Liver (tissue), 9 donors: Measurements from ENCODE around the gene OR10J4. TPM values are rescaled to one million over a fixed set of nuclear protein-coding genes. Genes with fewer than 3 reads are reported as not detected.

Experiments used
- DNase-seq: peaks from one replicate; pipeline ENCODE4 v3.0.0-alpha.2; 2017; ENCODE audit warnings: low spot score
- H3K27ac ChIP-seq, 2 donors: one replicate each; pipeline ENCODE4 v1.7.0; 2013; ENCODE audit warnings: inconsistent platforms in 2 of 2, low read length in 2 of 2, control low read depth in 1 of 2, low read depth in 1 of 2, mild to moderate bottlenecking in 1 of 2
- H3K27me3 ChIP-seq, 4 donors: one replicate each; pipeline versions ENCODE4 v1.6.1 to v1.7.0; 2013; ENCODE audit warnings: low read length in 3 of 4, inconsistent platforms in 1 of 4, mild to moderate bottlenecking in 1 of 4, moderate library complexity in 1 of 4; ENCODE audit not compliant: control insufficient read depth in 4 of 4, insufficient read depth in 4 of 4
- H3K36me3 ChIP-seq, 4 donors: one replicate each; pipeline versions ENCODE4 v1.6.1 to v1.7.0; 2013; ENCODE audit warnings: low read length in 3 of 4, mild to moderate bottlenecking in 3 of 4, low read depth in 1 of 4, moderate library complexity in 1 of 4; ENCODE audit not compliant: control insufficient read depth in 4 of 4, insufficient read depth in 3 of 4
- H3K4me1 ChIP-seq, 4 donors: one replicate each; pipeline versions ENCODE4 v1.6.1 to v1.7.0; 2013; ENCODE audit warnings: low read length in 3 of 4, mild to moderate bottlenecking in 3 of 4, moderate library complexity in 1 of 4; ENCODE audit not compliant: control insufficient read depth in 4 of 4, insufficient read depth in 4 of 4
- H3K4me3 ChIP-seq, 3 donors: one replicate each; pipeline versions ENCODE4 v1.6.1 to v1.7.0; 2013; ENCODE audit warnings: low read length in 3 of 3, control low read depth in 1 of 3, low read depth in 1 of 3, mild to moderate bottlenecking in 1 of 3
- H3K9ac ChIP-seq, 2 donors: one replicate each; pipeline ENCODE4 v1.7.0; 2013; ENCODE audit warnings: low read length in 2 of 2, mild to moderate bottlenecking in 2 of 2, moderate library complexity in 2 of 2, control low read depth in 1 of 2, low read depth in 1 of 2
- H3K9me3 ChIP-seq, 4 donors: one replicate each; pipeline versions ENCODE4 v1.6.1 to v1.7.0; 2013; ENCODE audit warnings: low read length in 3 of 4; ENCODE audit not compliant: control insufficient read depth in 4 of 4
- FOXA1 ChIP-seq: IDR thresholded peaks from 2 replicates; pipeline ENCODE4 v1.6.1; 2016; ENCODE audit warnings: antibody characterized with exemption
- HNF4G ChIP-seq: IDR thresholded peaks from 2 replicates; pipeline ENCODE4 v1.6.1; 2016; ENCODE audit warnings: antibody characterized with exemption
- RAD21 ChIP-seq, 2 donors: IDR thresholded peaks; 2 replicates each; pipeline ENCODE4 v1.6.1; 2016; ENCODE audit warnings: antibody characterized with exemption in 2 of 2, mild to moderate bottlenecking in 2 of 2
- RXRA ChIP-seq, 2 donors: IDR thresholded peaks; 2 replicates each; pipeline ENCODE4 v1.6.1; 2017 to 2018; ENCODE audit warnings: antibody characterized with exemption in 2 of 2, mild to moderate bottlenecking in 1 of 2
- SP1 ChIP-seq: IDR thresholded peaks from 2 replicates; pipeline ENCODE4 v1.6.1; 2018; ENCODE audit warnings: antibody characterized with exemption, mild to moderate bottlenecking
- WGBS: extraction: QIAGEN DNeasy Blood & Tissue Kit; methylation state at CpG from one replicate; pipeline ENCODE4 v1.1.7; 2013; 5-methylcytosine and 5-hydroxymethylcytosine counted together
- polyA plus RNA-seq, 2 donors: library from polyadenylated mRNA; stranded (reverse) in 1 of 2; unstranded in 1 of 2; fragments of 200-250 nt in 1 of 2; fragments of >200 nt in 1 of 2; fragmentation: Nextera tagmentation in 1 of 2; extraction: Ambion mirVana in 1 of 2; gene quantifications; one replicate each; pipeline versions ENCODE4 v1.2.1 to v1.2.3, GENCODE V29; 2013 to 2015
- total RNA-seq, 2 donors: library from RNA; depleted of rRNA; stranded (reverse); fragments of >200 nt; gene quantifications; one replicate each; pipeline ENCODE4 v1.2.3, GENCODE V29; 2014
- TF ChIP-seq, protein P1 (sequence below): IDR thresholded peaks from 2 replicates; pipeline ENCODE4 v1.6.1; 2016; ENCODE audit warnings: antibody characterized with exemption
- TF ChIP-seq, protein P2 (sequence below): IDR thresholded peaks from 2 replicates; pipeline ENCODE4 v1.6.1; 2016; ENCODE audit warnings: antibody characterized with exemption
- TF ChIP-seq, protein P3 (sequence below): fragments of 150-350 bp; IDR thresholded peaks from 2 replicates; pipeline ENCODE4 v1.5.1; 2017; ENCODE audit warnings: improper control_type of control experiment, low read depth, low read length; ENCODE audit not compliant: missing input control
- TF ChIP-seq, protein P4 (sequence below): IDR thresholded peaks from 2 replicates; pipeline ENCODE4 v1.6.1; 2016; ENCODE audit warnings: antibody characterized with exemption
- TF ChIP-seq, protein P5 (sequence below): IDR thresholded peaks from 2 replicates; pipeline ENCODE4 v1.6.1; 2016; ENCODE audit warnings: antibody characterized with exemption, mild to moderate bottlenecking
- donor health status: healthy.
- donor health status: healthy.
- donor health status: healthy.
- donor health status: healthy.
- donor health status: healthy.

OR10J4 gene
- total and polyA plus RNA-seq, 4 donors = not detected

DNA sequence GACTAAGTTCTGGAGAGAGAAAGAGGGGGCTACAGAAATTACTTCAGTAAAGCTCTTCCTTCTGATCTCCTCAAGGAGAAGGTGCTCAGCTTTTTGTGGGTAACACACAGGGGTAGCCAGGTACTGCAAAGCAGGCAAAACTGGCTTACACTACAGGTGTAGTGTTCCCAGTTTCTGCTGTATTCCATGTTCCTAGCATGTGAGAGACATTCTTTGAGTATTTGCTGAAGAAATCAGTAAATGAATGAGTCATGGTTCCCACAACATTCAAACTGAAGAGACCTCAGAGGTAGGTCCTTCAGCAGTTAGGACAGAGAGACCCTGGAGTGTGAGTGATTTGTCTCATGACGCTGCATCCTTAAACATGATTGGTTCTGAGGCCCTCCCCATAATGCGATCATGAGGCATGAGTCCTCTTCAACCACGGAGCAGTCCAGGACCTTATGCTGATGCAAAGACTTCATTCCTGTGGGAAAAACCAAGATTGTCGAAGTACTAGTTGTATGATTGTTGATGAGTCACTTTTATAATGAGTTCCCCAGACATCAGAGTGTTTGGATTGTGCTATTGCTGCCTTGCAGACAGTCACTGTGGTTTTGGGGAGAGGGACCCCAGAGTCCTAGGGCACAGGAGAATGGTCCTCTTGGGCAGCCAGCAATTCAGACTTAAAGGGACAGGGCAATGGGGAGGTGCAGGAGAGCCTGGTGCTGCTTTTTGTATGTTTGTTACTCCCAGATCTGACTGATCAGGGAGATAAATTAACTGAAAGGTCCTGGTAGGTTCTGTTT is 2.7 kb upstream of the OR10J4 start:
- H3K9ac ChIP-seq = no peak overlapping the region
- no peak overlapping the region for H3K27ac ChIP-seq
- no peaks in the 10 kb centered on the region for H3K36me3 ChIP-seq
- WGBS = 91% methylated on average over 4 of the region's 4 CpGs
- TF ChIP-seq, protein P1, sequence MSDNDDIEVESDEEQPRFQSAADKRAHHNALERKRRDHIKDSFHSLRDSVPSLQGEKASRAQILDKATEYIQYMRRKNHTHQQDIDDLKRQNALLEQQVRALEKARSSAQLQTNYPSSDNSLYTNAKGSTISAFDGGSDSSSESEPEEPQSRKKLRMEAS = no peak
- TF ChIP-seq RXRA (IDR thresholded peaks at IDR 0.05) (no peak), HNF4G (no peak), FOXA1 (no peak), SP1 (no peak), RAD21 (IDR thresholded peaks at IDR 0.05) (no peak)
- TF ChIP-seq, protein P2, sequence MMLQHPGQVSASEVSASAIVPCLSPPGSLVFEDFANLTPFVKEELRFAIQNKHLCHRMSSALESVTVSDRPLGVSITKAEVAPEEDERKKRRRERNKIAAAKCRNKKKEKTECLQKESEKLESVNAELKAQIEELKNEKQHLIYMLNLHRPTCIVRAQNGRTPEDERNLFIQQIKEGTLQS = no peak
- TF ChIP-seq, protein P3, sequence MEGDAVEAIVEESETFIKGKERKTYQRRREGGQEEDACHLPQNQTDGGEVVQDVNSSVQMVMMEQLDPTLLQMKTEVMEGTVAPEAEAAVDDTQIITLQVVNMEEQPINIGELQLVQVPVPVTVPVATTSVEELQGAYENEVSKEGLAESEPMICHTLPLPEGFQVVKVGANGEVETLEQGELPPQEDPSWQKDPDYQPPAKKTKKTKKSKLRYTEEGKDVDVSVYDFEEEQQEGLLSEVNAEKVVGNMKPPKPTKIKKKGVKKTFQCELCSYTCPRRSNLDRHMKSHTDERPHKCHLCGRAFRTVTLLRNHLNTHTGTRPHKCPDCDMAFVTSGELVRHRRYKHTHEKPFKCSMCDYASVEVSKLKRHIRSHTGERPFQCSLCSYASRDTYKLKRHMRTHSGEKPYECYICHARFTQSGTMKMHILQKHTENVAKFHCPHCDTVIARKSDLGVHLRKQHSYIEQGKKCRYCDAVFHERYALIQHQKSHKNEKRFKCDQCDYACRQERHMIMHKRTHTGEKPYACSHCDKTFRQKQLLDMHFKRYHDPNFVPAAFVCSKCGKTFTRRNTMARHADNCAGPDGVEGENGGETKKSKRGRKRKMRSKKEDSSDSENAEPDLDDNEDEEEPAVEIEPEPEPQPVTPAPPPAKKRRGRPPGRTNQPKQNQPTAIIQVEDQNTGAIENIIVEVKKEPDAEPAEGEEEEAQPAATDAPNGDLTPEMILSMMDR = no peak
- DNase-seq = no peak
- no peaks in the 10 kb centered on the region for H3K4me1 ChIP-seq
- H3K4me3 ChIP-seq = no peak overlapping the region
- H3K27me3 ChIP-seq = no peaks in the 10 kb centered on the region
- H3K9me3 ChIP-seq = no peaks in the 10 kb centered on the region

DNA sequence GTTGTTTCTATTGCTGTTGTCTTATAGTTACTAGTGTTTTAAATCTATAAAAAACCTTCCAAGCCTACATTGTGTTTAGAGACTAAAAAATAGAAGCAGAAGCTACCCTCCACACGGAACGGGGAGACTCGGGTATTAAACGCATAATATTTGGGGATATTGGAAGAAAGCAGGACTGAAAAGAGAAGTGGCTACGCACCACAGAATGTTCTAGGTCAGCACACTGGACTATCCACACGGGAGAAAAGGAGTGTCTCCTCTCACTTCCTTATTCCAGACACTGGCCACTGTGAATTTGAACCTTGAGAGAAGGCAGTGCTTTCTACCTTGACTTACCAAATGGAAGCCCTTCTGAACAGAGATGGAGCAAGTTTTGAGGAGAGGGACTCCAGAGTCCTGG is 1.0 kb upstream of the OR10J4 start:
- H3K27ac ChIP-seq = no peak overlapping the region
- no peaks in the 10 kb centered on the region for H3K27me3 ChIP-seq
- H3K36me3 ChIP-seq = no peaks in the 10 kb centered on the region
- H3K4me1 ChIP-seq = no peaks in the 10 kb centered on the region
- WGBS = 87% methylated on average over 6 of the region's 6 CpGs
- H3K9ac ChIP-seq = no peak overlapping the region
- no peaks in the 10 kb centered on the region for H3K9me3 ChIP-seq
- no peak for DNase-seq
- H3K4me3 ChIP-seq = no peak overlapping the region
- TF ChIP-seq, protein P2 = no peak
- TF ChIP-seq, protein P4, sequence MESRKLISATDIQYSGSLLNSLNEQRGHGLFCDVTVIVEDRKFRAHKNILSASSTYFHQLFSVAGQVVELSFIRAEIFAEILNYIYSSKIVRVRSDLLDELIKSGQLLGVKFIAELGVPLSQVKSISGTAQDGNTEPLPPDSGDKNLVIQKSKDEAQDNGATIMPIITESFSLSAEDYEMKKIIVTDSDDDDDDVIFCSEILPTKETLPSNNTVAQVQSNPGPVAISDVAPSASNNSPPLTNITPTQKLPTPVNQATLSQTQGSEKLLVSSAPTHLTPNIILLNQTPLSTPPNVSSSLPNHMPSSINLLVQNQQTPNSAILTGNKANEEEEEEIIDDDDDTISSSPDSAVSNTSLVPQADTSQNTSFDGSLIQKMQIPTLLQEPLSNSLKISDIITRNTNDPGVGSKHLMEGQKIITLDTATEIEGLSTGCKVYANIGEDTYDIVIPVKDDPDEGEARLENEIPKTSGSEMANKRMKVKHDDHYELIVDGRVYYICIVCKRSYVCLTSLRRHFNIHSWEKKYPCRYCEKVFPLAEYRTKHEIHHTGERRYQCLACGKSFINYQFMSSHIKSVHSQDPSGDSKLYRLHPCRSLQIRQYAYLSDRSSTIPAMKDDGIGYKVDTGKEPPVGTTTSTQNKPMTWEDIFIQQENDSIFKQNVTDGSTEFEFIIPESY = no peak
- TF ChIP-seq, protein P5, sequence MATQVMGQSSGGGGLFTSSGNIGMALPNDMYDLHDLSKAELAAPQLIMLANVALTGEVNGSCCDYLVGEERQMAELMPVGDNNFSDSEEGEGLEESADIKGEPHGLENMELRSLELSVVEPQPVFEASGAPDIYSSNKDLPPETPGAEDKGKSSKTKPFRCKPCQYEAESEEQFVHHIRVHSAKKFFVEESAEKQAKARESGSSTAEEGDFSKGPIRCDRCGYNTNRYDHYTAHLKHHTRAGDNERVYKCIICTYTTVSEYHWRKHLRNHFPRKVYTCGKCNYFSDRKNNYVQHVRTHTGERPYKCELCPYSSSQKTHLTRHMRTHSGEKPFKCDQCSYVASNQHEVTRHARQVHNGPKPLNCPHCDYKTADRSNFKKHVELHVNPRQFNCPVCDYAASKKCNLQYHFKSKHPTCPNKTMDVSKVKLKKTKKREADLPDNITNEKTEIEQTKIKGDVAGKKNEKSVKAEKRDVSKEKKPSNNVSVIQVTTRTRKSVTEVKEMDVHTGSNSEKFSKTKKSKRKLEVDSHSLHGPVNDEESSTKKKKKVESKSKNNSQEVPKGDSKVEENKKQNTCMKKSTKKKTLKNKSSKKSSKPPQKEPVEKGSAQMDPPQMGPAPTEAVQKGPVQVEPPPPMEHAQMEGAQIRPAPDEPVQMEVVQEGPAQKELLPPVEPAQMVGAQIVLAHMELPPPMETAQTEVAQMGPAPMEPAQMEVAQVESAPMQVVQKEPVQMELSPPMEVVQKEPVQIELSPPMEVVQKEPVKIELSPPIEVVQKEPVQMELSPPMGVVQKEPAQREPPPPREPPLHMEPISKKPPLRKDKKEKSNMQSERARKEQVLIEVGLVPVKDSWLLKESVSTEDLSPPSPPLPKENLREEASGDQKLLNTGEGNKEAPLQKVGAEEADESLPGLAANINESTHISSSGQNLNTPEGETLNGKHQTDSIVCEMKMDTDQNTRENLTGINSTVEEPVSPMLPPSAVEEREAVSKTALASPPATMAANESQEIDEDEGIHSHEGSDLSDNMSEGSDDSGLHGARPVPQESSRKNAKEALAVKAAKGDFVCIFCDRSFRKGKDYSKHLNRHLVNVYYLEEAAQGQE = no peak
- TF ChIP-seq RXRA (IDR thresholded peaks at IDR 0.05) (no peak), FOXA1 (no peak), SP1 (no peak)
